Muscle layer of colon (tissue), 2 donors: ENCODE data around the gene VPS36.

ENCODE experiments used
- H3K27ac ChIP-seq: one replicate; pipeline ENCODE4 v1.7.0; 2013; ENCODE audit warnings: low read depth, mild to moderate bottlenecking, low read length, moderate library complexity
- H3K27me3 ChIP-seq, 2 donors: one replicate each; pipeline ENCODE4 v1.7.0; 2013; ENCODE audit warnings: low read length in 2 of 2, mild to moderate bottlenecking in 2 of 2; ENCODE audit not compliant: insufficient read depth in 2 of 2, control insufficient read depth in 1 of 2
- H3K36me3 ChIP-seq: one replicate; pipeline ENCODE4 v1.7.0; 2013; ENCODE audit warnings: mild to moderate bottlenecking, low read length; ENCODE audit not compliant: insufficient read depth
- H3K4me1 ChIP-seq: one replicate; pipeline ENCODE4 v1.7.0; 2013; ENCODE audit warnings: mild to moderate bottlenecking, low read length; ENCODE audit not compliant: insufficient read depth
- H3K4me3 ChIP-seq, 2 donors: one replicate each; pipeline ENCODE4 v1.7.0; 2013; ENCODE audit warnings: low read length in 2 of 2, low read depth in 1 of 2, mild to moderate bottlenecking in 1 of 2, moderate library complexity in 1 of 2
- H3K9ac ChIP-seq: one replicate; pipeline ENCODE4 v1.7.0; 2013; ENCODE audit warnings: low read length
- H3K9me3 ChIP-seq: one replicate; pipeline ENCODE4 v1.7.0; 2013; ENCODE audit warnings: mild to moderate bottlenecking, low read length
- donor health status: abdominal sarcoma.
- donor health status: Adenocarcinoma of cecum.

The VPS36 gene

GRCh38 chr13:52371736-52372247, 78.6 kb downstream of the VPS36 start:
- Histone ChIP-seq H3K36me3 (no peaks in the 10 kb centered on the region), H3K27me3 (no peaks in the 10 kb centered on the region), H3K27ac (no peak overlapping the region), H3K4me3 (no peak overlapping the region), H3K4me1 (no peaks in the 10 kb centered on the region), H3K9me3 (no peaks in the 10 kb centered on the region), H3K9ac (no peak overlapping the region)

GRCh38 chr13:52366291-52366690, 84.1 kb downstream of the VPS36 start:
- Histone ChIP-seq H3K9ac (no peak overlapping the region), H3K27me3 (no peaks in the 10 kb centered on the region), H3K9me3 (no peaks in the 10 kb centered on the region), H3K36me3 (no peaks in the 10 kb centered on the region), H3K4me3 (no peak overlapping the region), H3K4me1 (no peaks in the 10 kb centered on the region), H3K27ac (no peak overlapping the region)
